Heart right ventricle (tissue), 16 donors: ENCODE measurements around the gene VPS13D. TPM values are rescaled to one million over a fixed set of nuclear protein-coding genes. Genes with fewer than 3 reads are reported as not detected.

Experiments
- ATAC-seq, 8 donors: fragments of 200-7000 bp; cut with Tn5 transposase; one replicate each; pipeline ENCODE4 v1.9.1; 2020; ENCODE audit warnings: mild to moderate bottlenecking in 8 of 8, moderate library complexity in 8 of 8, moderate number of reproducible peaks in 1 of 8
- DNase-seq, 2 donors: peaks; one replicate each; pipeline ENCODE4 v3.0.0-alpha.2; 2020
- H3K27ac ChIP-seq, 10 donors: fragments of 200-600 bp; sonication (generic) in 2 of 10; one replicate each; pipeline versions ENCODE4 v1.5.0 to v1.8.0; 2020 to 2022; ENCODE audit warnings: mild to moderate bottlenecking in 3 of 10
- H3K27me3 ChIP-seq, 7 donors: fragments of 200-600 bp; one replicate each; pipeline ENCODE4 v1.8.0; 2021 to 2022; ENCODE audit warnings: mild to moderate bottlenecking in 2 of 7
- H3K36me3 ChIP-seq, 9 donors: fragments of 200-600 bp; sonication (generic) in 1 of 9; one replicate each; pipeline versions ENCODE4 v1.5.0 to v1.8.0; 2020 to 2022; ENCODE audit warnings: mild to moderate bottlenecking in 2 of 9
- H3K4me1 ChIP-seq, 9 donors: fragments of 200-600 bp; sonication (generic) in 1 of 9; one replicate each; pipeline versions ENCODE4 v1.5.0 to v1.8.0; 2020 to 2022; ENCODE audit warnings: mild to moderate bottlenecking in 4 of 9
- H3K4me3 ChIP-seq, 10 donors: fragments of 200-600 bp; sonication (generic) in 2 of 10; one replicate each; pipeline versions ENCODE4 v1.5.0 to v1.8.0; 2020 to 2022; ENCODE audit warnings: mild to moderate bottlenecking in 7 of 10, moderate library complexity in 2 of 10
- H3K9me3 ChIP-seq, 11 donors: fragments of 200-600 bp in 10 of 11; sonication (generic) in 2 of 11; one replicate each; pipeline versions ENCODE4 v1.5.0 to v1.8.0; 2013 to 2022; ENCODE audit warnings: mild to moderate bottlenecking in 2 of 11, control low read depth in 1 of 11, moderate library complexity in 1 of 11
- CTCF ChIP-seq, 9 donors: fragments of 200-600 bp; sonication (generic) in 2 of 9; IDR thresholded peaks; one replicate each; pipeline versions ENCODE4 v1.5.0 to v1.8.0; 2021 to 2022; ENCODE audit warnings: antibody characterized with exemption in 9 of 9, mild to moderate bottlenecking in 5 of 9, moderate library complexity in 1 of 9
- WGBS, 2 donors: extraction: QIAGEN DNeasy Blood & Tissue Kit; methylation state at CpG; one replicate each; pipeline ENCODE4 v1.1.7; 2013; ENCODE audit warnings: inconsistent platforms in 1 of 2; 5-methylcytosine and 5-hydroxymethylcytosine counted together
- intact Hi-C, 10 donors: fragments of 100-400 bp; cut with DNase I; formaldehyde crosslinking; loops; one replicate each; pipeline versions ENCODE4 v1.11.1 to v1.14.2; 2022
- polyA plus RNA-seq, 2 donors: library from polyadenylated mRNA; stranded (reverse); fragments of 200-250 nt; gene quantifications; one replicate each; pipeline ENCODE4 v1.2.3, GENCODE V29; 2013
- total RNA-seq, 10 donors: library from RNA; stranded (reverse); fragmentation: NEBNext Ultra II Directional in 3 of 10; extraction: Animal tissue kit (Norgen Biotek cat#: 25700) in 3 of 10; gene quantifications; one replicate each; pipeline versions ENCODE4 v1.2.1 to v1.2.4, GENCODE V29; 2021 to 2023
- donor health status: Arrhythmogenic right ventricular cardiomyopathy.
- donor health status: ischemic (EF 13 %, LVEDD 7.1; RV severe dilation, severe dysfunction).
- donor health status: healthy with polysubstance abuse.
- donor health status: DM: no; HTN: yes; CAD: no.
- donor health status: DM: no; HTN: no; CAD: no.
- donor health status: ischemic (EF 25% LVEDD 6.9; RV normal size, moderate dysfunction).
- donor health status: ischemic (EF 25% LVEDD 5.7; RV mildly dilated, moderate dysfunction).
- donor health status: healthy.
- donor health status: DM: yes; HTN: yes; CAD: no.
- donor health status: Ischemic cardiomyopathy.
- donor health status: ischemic (EF 35%, LVEDD 5.7; RV mildly dilated, moderate dysfunction).
- donor health status: nonischemic (EF 11% LVEDD 7.7; RV severe dilation, severe dysfunction).
- donor health status: DM: yes; HTN: yes; CAD: no.
- donor health status: PGD.
- donor health status: ischemic (EF 29% LVEDD 5.4; RV normal size, mild dysfunction).
- donor health status: nonischemic (EF 23%, LVEDD 6.1; RV moderate dilation, normal function).

The VPS13D gene
- total and polyA plus RNA-seq, 12 donors: 36.9 to 161 (median 83.3) TPM

DNA sequence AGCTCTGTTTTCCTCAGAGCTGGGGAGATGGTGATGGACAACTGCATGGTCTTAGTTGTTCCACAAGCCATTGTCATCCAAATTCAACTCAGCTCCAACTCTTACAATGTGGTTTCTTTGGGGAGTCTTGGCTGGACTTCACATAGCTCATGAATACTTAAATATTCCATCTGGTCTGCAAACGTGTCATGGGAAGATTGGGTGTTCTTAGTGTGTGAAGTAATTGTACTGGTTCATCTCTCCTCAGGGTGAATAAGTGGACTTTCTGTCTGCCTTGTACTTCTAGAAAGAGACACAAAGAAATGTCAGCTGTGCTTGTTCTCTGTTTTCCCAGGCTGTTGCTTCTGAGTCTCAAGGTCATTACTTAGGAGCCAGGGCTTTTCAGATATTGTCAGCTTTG, 106.6 kb downstream of the VPS13D start:
- 22 to 39% methylated on average over 1 of the region's 1 CpG for WGBS, 2 donors
- DNase-seq: no peak
- H3K4me3 ChIP-seq: no peak overlapping the region
- no peak for TF ChIP-seq CTCF (IDR thresholded peaks at IDR 0.05)
- peak overlapping the region in 9 of 10 donors; percentile 57 to 86 (median 76) for H3K27ac ChIP-seq
- H3K4me1 ChIP-seq: peaks cover 0 to 71% (median 59%) of the 10 kb centered on the region in 9 donors
- ATAC-seq: no peak
- H3K9me3 ChIP-seq: no peaks in the 10 kb centered on the region
- no peaks in the 10 kb centered on the region for H3K27me3 ChIP-seq
- H3K36me3 ChIP-seq: peaks cover 0 to 69% (median 28%) of the 10 kb centered on the region in 9 donors
- intact Hi-C loops: loop anchor here in 1 of 10 donors (10.0 kb wide), 1 partner anchor 158 kb away; no protein-coding TSS in a partner anchor

- H3K27ac ChIP-seq: peak overlapping the region; percentile 57 to 86 (median 76)
- ATAC-seq (peak in 7 of 8 donors; percentile 49 to 89 (median 81)), DNase-seq (no peak)
- no peak for TF ChIP-seq CTCF (IDR thresholded peaks at IDR 0.05)
- WGBS, 2 donors: 27 to 42% methylated on average over 4 of the region's 4 CpGs
- H3K36me3 ChIP-seq: peaks cover 0 to 70% (median 17%) of the 10 kb centered on the region in 9 donors
- H3K4me1 ChIP-seq: peaks cover 0 to 81% (median 62%) of the 10 kb centered on the region in 9 donors
- no peaks in the 10 kb centered on the region for H3K27me3 ChIP-seq
- H3K9me3 ChIP-seq: no peaks in the 10 kb centered on the region
- H3K4me3 ChIP-seq: no peak overlapping the region
- intact Hi-C loops: loop anchor here in 2 of 10 donors (2.0 to 10.0 kb wide), 2 partner anchors 23 to 157 kb away; no protein-coding TSS in a partner anchor
Measured at GRCh38 chr1:12338017-12338416, 108.2 kb downstream of the VPS13D start.

GRCh38 chr1:12338823-12339222, 109.0 kb downstream of the VPS13D start:
- ATAC-seq: no peak
- WGBS, 2 donors: 67 to 70% methylated on average over 1 of the region's 1 CpG
- H3K4me3 ChIP-seq: no peak overlapping the region
- TF ChIP-seq CTCF (IDR thresholded peaks at IDR 0.05): no peak
- H3K36me3 ChIP-seq: peaks cover 0 to 68% (median 13%) of the 10 kb centered on the region in 9 donors
- H3K27ac ChIP-seq: peak overlapping the region; percentile 57 to 86 (median 76)
- H3K9me3 ChIP-seq: no peaks in the 10 kb centered on the region
- peaks cover 0 to 82% (median 68%) of the 10 kb centered on the region in 9 donors for H3K4me1 ChIP-seq
- intact Hi-C loops: loop anchor here in 2 of 10 donors (2.0 to 10.0 kb wide), 2 partner anchors 24 to 156 kb away; no protein-coding TSS in a partner anchor
- no peak for DNase-seq
- no peaks in the 10 kb centered on the region for H3K27me3 ChIP-seq

DNA sequence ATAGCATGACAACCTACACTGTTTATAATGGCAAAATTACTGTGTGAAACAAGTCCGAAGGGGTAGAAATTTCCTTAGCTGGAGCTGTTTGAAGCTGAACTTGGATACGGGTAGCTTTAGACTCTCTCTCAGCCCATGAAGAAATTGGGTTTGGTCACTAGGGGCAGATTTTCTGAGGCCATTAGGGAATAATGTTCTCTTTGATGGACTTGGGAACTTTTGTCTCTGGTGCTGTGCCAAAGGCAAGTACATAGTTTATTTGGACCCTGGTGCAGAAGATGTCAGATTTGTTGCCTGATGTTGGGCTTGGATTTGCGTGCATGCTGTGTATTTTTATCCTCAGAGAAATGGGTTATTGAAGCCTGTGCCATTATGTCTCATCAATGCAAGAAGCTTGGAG, 109.6 kb downstream of the VPS13D start:
- H3K27me3 ChIP-seq: no peaks in the 10 kb centered on the region
- peak in 4 of 9 donors; percentile 9 to 31 (median 28) for TF ChIP-seq CTCF (IDR thresholded peaks at IDR 0.05)
- H3K4me1 ChIP-seq: peaks cover 2 to 88% (median 73%) of the 10 kb centered on the region in 9 donors
- intact Hi-C loops: loop anchor here in 2 of 10 donors (2.0 to 10.0 kb wide), 2 partner anchors 25 to 155 kb away; no protein-coding TSS in a partner anchor
- DNase-seq (peak in 1 of 2 donors; percentile 61), ATAC-seq (peak in 7 of 8 donors; percentile 11 to 67 (median 31))
- peak overlapping the region; percentile 57 to 86 (median 76) for H3K27ac ChIP-seq
- no peaks in the 10 kb centered on the region for H3K9me3 ChIP-seq
- no peak overlapping the region for H3K4me3 ChIP-seq
- WGBS, 2 donors: 49 to 61% methylated on average over 3 of the region's 3 CpGs
- peaks cover 0 to 62% (median 11%) of the 10 kb centered on the region in 9 donors for H3K36me3 ChIP-seq
